Heart right ventricle (tissue), 16 donors: Measurements from ENCODE around the gene ADGRG2. TPM values are rescaled to one million over a fixed set of nuclear protein-coding genes. Genes with fewer than 3 reads are reported as not detected.
A peak's percentile ranks its signal among the peaks of the same experiment; 100 is the strongest.

Experiments
- ATAC-seq, 8 donors: fragments of 200-7000 bp; cut with Tn5 transposase; one replicate each; pipeline ENCODE4 v1.9.1; 2020; ENCODE audit warnings: mild to moderate bottlenecking in 8 of 8, moderate library complexity in 8 of 8, moderate number of reproducible peaks in 1 of 8
- DNase-seq, 2 donors: peaks; one replicate each; pipeline ENCODE4 v3.0.0-alpha.2; 2020
- H3K27ac ChIP-seq, 10 donors: fragments of 200-600 bp; sonication (generic) in 2 of 10; one replicate each; pipeline versions ENCODE4 v1.5.0 to v1.8.0; 2020 to 2022; ENCODE audit warnings: mild to moderate bottlenecking in 3 of 10
- H3K27me3 ChIP-seq, 7 donors: fragments of 200-600 bp; one replicate each; pipeline ENCODE4 v1.8.0; 2021 to 2022; ENCODE audit warnings: mild to moderate bottlenecking in 2 of 7
- H3K36me3 ChIP-seq, 9 donors: fragments of 200-600 bp; sonication (generic) in 1 of 9; one replicate each; pipeline versions ENCODE4 v1.5.0 to v1.8.0; 2020 to 2022; ENCODE audit warnings: mild to moderate bottlenecking in 2 of 9
- H3K4me1 ChIP-seq, 9 donors: fragments of 200-600 bp; sonication (generic) in 1 of 9; one replicate each; pipeline versions ENCODE4 v1.5.0 to v1.8.0; 2020 to 2022; ENCODE audit warnings: mild to moderate bottlenecking in 4 of 9
- H3K4me3 ChIP-seq, 10 donors: fragments of 200-600 bp; sonication (generic) in 2 of 10; one replicate each; pipeline versions ENCODE4 v1.5.0 to v1.8.0; 2020 to 2022; ENCODE audit warnings: mild to moderate bottlenecking in 7 of 10, moderate library complexity in 2 of 10
- H3K9me3 ChIP-seq, 11 donors: fragments of 200-600 bp in 10 of 11; sonication (generic) in 2 of 11; one replicate each; pipeline versions ENCODE4 v1.5.0 to v1.8.0; 2013 to 2022; ENCODE audit warnings: mild to moderate bottlenecking in 2 of 11, control low read depth in 1 of 11, moderate library complexity in 1 of 11
- WGBS, 2 donors: extraction: QIAGEN DNeasy Blood & Tissue Kit; methylation state at CpG; one replicate each; pipeline ENCODE4 v1.1.7; 2013; ENCODE audit warnings: inconsistent platforms in 1 of 2; 5-methylcytosine and 5-hydroxymethylcytosine counted together
- intact Hi-C, 10 donors: fragments of 100-400 bp; cut with DNase I; formaldehyde crosslinking; loops; one replicate each; pipeline versions ENCODE4 v1.11.1 to v1.14.2; 2022
- polyA plus RNA-seq, 2 donors: library from polyadenylated mRNA; stranded (reverse); fragments of 200-250 nt; gene quantifications; one replicate each; pipeline ENCODE4 v1.2.3, GENCODE V29; 2013
- total RNA-seq, 10 donors: library from RNA; stranded (reverse); fragmentation: NEBNext Ultra II Directional in 3 of 10; extraction: Animal tissue kit (Norgen Biotek cat#: 25700) in 3 of 10; gene quantifications; one replicate each; pipeline versions ENCODE4 v1.2.1 to v1.2.4, GENCODE V29; 2021 to 2023
- TF ChIP-seq, protein P1 (sequence below), 9 donors: fragments of 200-600 bp; sonication (generic) in 2 of 9; IDR thresholded peaks; one replicate each; pipeline versions ENCODE4 v1.5.0 to v1.8.0; 2021 to 2022; ENCODE audit warnings: antibody characterized with exemption in 9 of 9, mild to moderate bottlenecking in 5 of 9, moderate library complexity in 1 of 9
- donor health status: Arrhythmogenic right ventricular cardiomyopathy.
- donor health status: ischemic (EF 13 %, LVEDD 7.1; RV severe dilation, severe dysfunction).
- donor health status: healthy with polysubstance abuse.
- donor health status: DM: no; HTN: yes; CAD: no.
- donor health status: DM: no; HTN: no; CAD: no.
- donor health status: ischemic (EF 25% LVEDD 6.9; RV normal size, moderate dysfunction).
- donor health status: ischemic (EF 25% LVEDD 5.7; RV mildly dilated, moderate dysfunction).
- donor health status: healthy.
- donor health status: DM: yes; HTN: yes; CAD: no.
- donor health status: Ischemic cardiomyopathy.
- donor health status: ischemic (EF 35%, LVEDD 5.7; RV mildly dilated, moderate dysfunction).
- donor health status: nonischemic (EF 11% LVEDD 7.7; RV severe dilation, severe dysfunction).
- donor health status: DM: yes; HTN: yes; CAD: no.
- donor health status: PGD.
- donor health status: ischemic (EF 29% LVEDD 5.4; RV normal size, mild dysfunction).
- donor health status: nonischemic (EF 23%, LVEDD 6.1; RV moderate dilation, normal function).

ADGRG2 gene
- total and polyA plus RNA-seq, 12 donors = 0.11 to 0.62 (median 0.27) TPM

DNA sequence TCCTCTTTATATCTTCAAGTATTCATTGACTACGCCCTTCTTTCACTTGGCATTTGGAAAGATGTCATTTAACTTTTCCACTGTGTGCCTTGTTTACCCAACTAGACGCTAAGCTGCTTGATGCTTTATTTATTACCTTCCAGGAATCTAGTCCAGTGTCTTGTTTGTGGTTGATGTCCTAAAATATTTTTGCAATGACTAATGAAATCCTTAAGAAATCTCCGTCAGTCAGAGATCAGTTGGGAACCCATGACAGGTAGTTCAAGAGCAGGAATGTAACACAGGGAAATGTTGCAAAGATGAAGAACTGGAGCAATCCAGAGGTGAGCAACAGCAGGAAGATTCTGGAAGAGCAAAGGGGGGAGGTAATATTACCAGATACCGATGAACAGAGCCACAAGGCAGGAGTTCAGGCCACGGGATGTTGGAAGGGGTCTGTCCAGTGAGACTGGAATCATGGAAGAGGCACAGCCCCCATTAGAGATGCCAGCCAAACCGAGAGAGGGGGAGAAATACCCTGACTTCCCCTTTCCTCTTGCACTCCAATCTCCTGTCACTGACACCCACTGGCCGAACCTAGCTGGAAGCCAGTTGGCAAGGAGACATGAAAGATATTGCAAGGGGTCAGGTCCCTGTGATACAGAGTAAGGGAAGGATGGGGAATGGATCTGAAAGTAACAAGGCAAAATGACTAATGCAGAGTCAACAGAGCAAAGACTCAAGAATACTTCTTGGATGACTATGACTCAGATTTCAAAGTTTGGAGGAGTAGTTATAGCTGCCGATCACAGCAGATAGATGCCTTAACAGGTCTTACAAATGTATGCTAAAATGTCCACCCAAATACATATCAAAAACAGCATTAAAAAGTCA, 75.7 kb downstream of the ADGRG2 start:
- H3K27ac ChIP-seq = no peak overlapping the region
- TF ChIP-seq, protein P1, sequence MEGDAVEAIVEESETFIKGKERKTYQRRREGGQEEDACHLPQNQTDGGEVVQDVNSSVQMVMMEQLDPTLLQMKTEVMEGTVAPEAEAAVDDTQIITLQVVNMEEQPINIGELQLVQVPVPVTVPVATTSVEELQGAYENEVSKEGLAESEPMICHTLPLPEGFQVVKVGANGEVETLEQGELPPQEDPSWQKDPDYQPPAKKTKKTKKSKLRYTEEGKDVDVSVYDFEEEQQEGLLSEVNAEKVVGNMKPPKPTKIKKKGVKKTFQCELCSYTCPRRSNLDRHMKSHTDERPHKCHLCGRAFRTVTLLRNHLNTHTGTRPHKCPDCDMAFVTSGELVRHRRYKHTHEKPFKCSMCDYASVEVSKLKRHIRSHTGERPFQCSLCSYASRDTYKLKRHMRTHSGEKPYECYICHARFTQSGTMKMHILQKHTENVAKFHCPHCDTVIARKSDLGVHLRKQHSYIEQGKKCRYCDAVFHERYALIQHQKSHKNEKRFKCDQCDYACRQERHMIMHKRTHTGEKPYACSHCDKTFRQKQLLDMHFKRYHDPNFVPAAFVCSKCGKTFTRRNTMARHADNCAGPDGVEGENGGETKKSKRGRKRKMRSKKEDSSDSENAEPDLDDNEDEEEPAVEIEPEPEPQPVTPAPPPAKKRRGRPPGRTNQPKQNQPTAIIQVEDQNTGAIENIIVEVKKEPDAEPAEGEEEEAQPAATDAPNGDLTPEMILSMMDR (IDR thresholded peaks at IDR 0.05) = no peak
- no peaks in the 10 kb centered on the region for H3K36me3 ChIP-seq
- DNase-seq (no peak), ATAC-seq (no peak)
- H3K4me3 ChIP-seq = no peak overlapping the region
- no peaks in the 10 kb centered on the region for H3K27me3 ChIP-seq
- H3K9me3 ChIP-seq = no peaks in the 10 kb centered on the region
- intact Hi-C loops = no loop called here
- H3K4me1 ChIP-seq = no peaks in the 10 kb centered on the region
- WGBS, 2 donors = 78 to 90% methylated on average over 8 of the region's 8 CpGs

DNA sequence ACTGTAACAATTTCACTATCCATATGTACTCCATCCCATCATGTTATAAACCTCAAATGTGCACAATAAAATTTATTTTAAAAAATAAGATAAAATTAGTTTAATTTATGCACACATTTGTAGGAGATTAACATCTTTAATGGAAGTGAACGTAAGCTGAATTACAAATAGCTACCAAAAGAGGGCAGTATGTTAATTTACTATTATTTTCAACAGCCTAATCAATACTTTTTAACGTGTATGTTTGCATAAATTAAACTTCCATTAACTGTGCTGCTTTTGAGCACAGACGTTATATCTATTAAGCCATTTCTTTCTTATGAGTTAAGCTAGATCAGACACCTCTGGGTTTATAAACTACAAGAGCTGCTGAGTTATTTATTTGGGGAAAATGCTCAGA, 81.9 kb downstream of the ADGRG2 start:
- intact Hi-C loops = no loop called here
- no peak for ATAC-seq

DNA sequence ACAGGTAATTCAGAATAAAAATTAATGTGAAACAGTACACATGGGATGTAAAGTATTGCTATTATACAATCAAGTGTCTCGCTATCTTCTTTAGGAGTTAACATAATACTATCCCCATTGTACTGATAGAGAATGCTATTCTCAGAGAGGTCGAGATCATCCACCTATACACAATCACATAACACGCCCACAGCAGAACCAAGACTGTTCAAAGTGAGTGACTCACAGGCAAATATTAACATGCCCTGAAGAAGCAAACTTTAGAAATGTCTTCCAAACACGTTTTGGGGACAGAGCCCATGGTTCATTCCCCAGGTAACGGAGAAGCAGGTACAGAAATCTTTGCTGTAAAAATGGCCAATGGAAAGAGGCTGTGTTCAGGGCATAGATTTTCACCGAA, 88.2 kb downstream of the ADGRG2 start:
- intact Hi-C loops = no loop called here
- no peaks in the 10 kb centered on the region for H3K4me1 ChIP-seq
- WGBS, 2 donors = 90 to 95% methylated on average over 6 of the region's 6 CpGs
- TF ChIP-seq, protein P1 (IDR thresholded peaks at IDR 0.05) = no peak
- no peaks in the 10 kb centered on the region for H3K27me3 ChIP-seq
- H3K9me3 ChIP-seq = no peaks in the 10 kb centered on the region
- ATAC-seq (no peak), DNase-seq (no peak)
- no peak overlapping the region for H3K27ac ChIP-seq
- H3K4me3 ChIP-seq = no peak overlapping the region
- no peaks in the 10 kb centered on the region for H3K36me3 ChIP-seq

More for the DNA sequence above, 81.9 kb downstream of the ADGRG2 start:
- no peaks in the 10 kb centered on the region for H3K4me1 ChIP-seq
- H3K27ac ChIP-seq = no peak overlapping the region
- H3K27me3 ChIP-seq = no peaks in the 10 kb centered on the region
- H3K9me3 ChIP-seq = no peaks in the 10 kb centered on the region
- H3K4me3 ChIP-seq = no peak overlapping the region
- TF ChIP-seq, protein P1 (IDR thresholded peaks at IDR 0.05) = peak in 5 of 9 donors; percentile 33 to 45 (median 38)
- DNase-seq = no peak
- WGBS, 2 donors = 42 to 52% methylated on average over 3 of the region's 3 CpGs
- H3K36me3 ChIP-seq = no peaks in the 10 kb centered on the region

DNA sequence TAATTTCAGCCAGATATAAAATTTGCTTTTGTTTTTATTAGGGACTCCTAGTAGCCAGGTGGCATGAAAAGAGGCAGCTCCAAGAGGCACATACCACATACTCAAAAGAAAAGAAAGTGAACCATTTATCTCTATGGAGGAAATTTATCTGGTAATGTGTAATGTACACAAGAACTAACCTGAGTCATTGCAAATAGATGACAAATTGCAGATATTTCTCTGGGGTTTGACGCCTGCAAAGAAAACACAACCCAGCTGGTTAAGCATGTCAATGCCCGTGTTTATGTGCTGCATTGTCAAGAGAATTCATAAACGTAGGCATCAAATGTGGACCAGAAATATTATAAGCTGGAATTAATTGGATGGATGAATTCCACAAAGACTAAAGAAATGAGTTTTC, 91.5 kb downstream of the ADGRG2 start:
- H3K4me3 ChIP-seq = no peak overlapping the region
- no peaks in the 10 kb centered on the region for H3K27me3 ChIP-seq
- TF ChIP-seq, protein P1 (IDR thresholded peaks at IDR 0.05) = no peak
- H3K27ac ChIP-seq = no peak overlapping the region
- intact Hi-C loops = no loop called here
- 91 to 92% methylated on average over 3 of the region's 3 CpGs for WGBS, 2 donors
- H3K9me3 ChIP-seq = no peaks in the 10 kb centered on the region
- ATAC-seq (no peak), DNase-seq (no peak)
- H3K36me3 ChIP-seq = no peaks in the 10 kb centered on the region
- no peaks in the 10 kb centered on the region for H3K4me1 ChIP-seq
